HL-60 (cell line): Measurements from ENCODE around the gene RPS3.

Source experiments
- CTCF ChIP-seq: IDR thresholded peaks from one replicate; pipeline ENCODE4 v1.5.1; 2011; ENCODE audit warnings: low read length, control low read depth, inconsistent platforms; ENCODE audit not compliant: insufficient read depth
- POLR2AphosphoS5 ChIP-seq: IDR thresholded peaks from 2 replicates; pipeline ENCODE4 v1.6.1; 2012; ENCODE audit warnings: low read depth
- REST ChIP-seq: IDR thresholded peaks from 2 replicates; pipeline ENCODE4 v1.6.1; 2012; ENCODE audit warnings: low read depth; ENCODE audit not compliant: insufficient replicate concordance
- SPI1 ChIP-seq: IDR thresholded peaks from 2 replicates; pipeline ENCODE4 v1.6.1; 2012; ENCODE audit warnings: low read depth, mild to moderate bottlenecking, borderline replicate concordance

DNA sequence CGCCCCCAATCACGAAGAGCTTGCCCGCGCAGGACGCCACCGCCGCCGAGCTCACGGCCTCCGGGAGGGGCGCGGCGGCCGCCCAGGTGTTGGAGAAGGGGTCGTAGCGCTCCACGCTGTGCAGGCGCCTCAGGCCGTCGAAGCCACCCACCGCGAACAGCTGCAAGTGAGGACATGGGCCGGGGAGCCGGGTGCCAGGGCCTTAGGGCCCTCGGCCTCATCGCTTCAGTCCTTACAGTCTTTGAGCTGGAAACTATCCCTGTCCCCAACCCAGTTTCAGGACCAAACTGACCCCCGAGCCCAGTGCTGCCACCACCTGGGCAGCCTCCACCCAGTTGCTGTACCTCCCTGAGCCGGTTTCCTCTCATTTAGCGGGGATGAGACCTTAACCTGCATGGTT, 26.1 kb downstream of the RPS3 start:
- no peak for TF ChIP-seq CTCF
- TF ChIP-seq SPI1, result no peak
- no peak for TF ChIP-seq REST
- TF ChIP-seq POLR2AphosphoS5, result no peak
